Measurements from ENCODE around the gene C12orf75.

C12orf75 gene

GRCh38 chr12:105315130-105315529, 15.4 kb upstream of the C12orf75 start:
- TF ChIP-seq, protein P1, sequence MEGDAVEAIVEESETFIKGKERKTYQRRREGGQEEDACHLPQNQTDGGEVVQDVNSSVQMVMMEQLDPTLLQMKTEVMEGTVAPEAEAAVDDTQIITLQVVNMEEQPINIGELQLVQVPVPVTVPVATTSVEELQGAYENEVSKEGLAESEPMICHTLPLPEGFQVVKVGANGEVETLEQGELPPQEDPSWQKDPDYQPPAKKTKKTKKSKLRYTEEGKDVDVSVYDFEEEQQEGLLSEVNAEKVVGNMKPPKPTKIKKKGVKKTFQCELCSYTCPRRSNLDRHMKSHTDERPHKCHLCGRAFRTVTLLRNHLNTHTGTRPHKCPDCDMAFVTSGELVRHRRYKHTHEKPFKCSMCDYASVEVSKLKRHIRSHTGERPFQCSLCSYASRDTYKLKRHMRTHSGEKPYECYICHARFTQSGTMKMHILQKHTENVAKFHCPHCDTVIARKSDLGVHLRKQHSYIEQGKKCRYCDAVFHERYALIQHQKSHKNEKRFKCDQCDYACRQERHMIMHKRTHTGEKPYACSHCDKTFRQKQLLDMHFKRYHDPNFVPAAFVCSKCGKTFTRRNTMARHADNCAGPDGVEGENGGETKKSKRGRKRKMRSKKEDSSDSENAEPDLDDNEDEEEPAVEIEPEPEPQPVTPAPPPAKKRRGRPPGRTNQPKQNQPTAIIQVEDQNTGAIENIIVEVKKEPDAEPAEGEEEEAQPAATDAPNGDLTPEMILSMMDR (IDR thresholded peaks at IDR 0.05; ENCODE audit: control insufficient read depth, extremely low read depth, insufficient read depth), result no peak
- H3K4me3 ChIP-seq (ENCODE audit: low read depth, low read length), result no peak overlapping the region
- no peak for DNase-seq (ENCODE audit: low read depth)

DNA sequence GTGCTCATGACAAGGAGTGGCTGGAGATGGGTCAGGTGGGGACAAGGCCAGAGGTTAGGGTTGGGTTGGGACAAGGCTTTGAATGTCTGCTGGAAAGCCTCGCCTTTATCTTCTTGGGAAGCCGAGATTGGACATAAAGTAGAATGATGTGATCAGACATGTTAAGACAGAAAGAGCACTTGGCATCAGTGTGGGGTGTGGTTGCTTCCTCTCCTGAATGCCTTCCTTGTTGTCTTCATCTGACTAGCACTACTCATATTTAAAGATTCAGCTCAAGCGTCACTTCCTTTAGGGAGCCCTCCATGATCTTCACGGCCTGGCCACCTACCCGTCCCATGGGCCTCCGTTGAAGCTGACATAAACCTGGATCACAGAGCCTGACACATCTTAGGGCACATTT, 14.8 kb upstream of the C12orf75 start:
- DNase-seq (ENCODE audit: low read depth), result no peak
- no peak overlapping the region for H3K4me3 ChIP-seq (ENCODE audit: low read depth, low read length)
- TF ChIP-seq, protein P1 (IDR thresholded peaks at IDR 0.05; ENCODE audit: control insufficient read depth, extremely low read depth, insufficient read depth), result no peak

- no peak for DNase-seq (ENCODE audit: low read depth)
- no peak overlapping the region for H3K4me3 ChIP-seq (ENCODE audit: low read depth, low read length)
- TF ChIP-seq, protein P1 (IDR thresholded peaks at IDR 0.05; ENCODE audit: control insufficient read depth, extremely low read depth, insufficient read depth), result no peak
These were observed 13.3 kb upstream of the C12orf75 start for GRCh38 chr12:105316931-105317852.

DNA sequence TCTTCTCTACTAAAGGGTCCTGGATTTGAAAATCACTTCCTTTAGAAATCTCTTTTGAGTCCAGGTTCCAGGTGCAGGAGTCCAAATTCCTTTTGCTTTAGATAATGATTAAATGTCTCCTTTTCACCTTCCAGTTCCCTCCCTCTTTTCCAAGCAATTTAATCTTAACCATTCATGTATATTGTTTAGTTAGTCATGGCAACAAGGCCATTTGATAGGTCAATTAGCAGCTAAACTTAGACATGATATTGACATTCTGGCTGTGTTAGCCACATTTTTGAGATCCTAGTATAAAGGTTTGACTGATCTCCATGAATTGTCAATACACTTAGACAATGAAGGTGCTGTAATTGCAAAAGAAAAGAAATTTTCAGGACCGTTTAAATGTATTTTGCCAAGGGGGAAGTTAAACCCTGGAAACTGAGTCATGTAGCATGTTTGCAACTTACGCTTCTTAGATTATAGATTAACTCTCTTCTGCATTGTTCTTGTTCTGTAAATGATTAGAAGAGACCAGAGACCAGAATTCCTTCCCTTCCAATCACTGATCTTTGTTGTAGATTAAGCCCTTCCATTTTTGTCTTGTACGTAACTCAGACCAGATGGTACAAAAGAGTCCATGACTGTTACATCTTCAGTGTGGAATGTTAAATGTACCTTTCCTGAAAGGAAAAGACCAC, 12.4 kb upstream of the C12orf75 start:
- DNase-seq (ENCODE audit: low read depth), result no peak
- TF ChIP-seq, protein P1 (IDR thresholded peaks at IDR 0.05; ENCODE audit: control insufficient read depth, extremely low read depth, insufficient read depth), result no peak
- H3K4me3 ChIP-seq (ENCODE audit: low read depth, low read length), result no peak overlapping the region

GRCh38 chr12:105318651-105319483, 11.6 kb upstream of the C12orf75 start:
- H3K4me3 ChIP-seq (ENCODE audit: low read depth, low read length), result no peak overlapping the region
- TF ChIP-seq, protein P1 (IDR thresholded peaks at IDR 0.05; ENCODE audit: control insufficient read depth, extremely low read depth, insufficient read depth), result no peak
- DNase-seq (ENCODE audit: low read depth), result no peak

- TF ChIP-seq, protein P1 (IDR thresholded peaks at IDR 0.05; ENCODE audit: control insufficient read depth, extremely low read depth, insufficient read depth), result no peak
These were observed 10.7 kb upstream of the C12orf75 start for GRCh38 chr12:105319691-105320209.

More at GRCh38 chr12:105319691-105320209, 10.7 kb upstream of the C12orf75 start:
- H3K4me3 ChIP-seq (ENCODE audit: low read depth, low read length), result no peak overlapping the region
- DNase-seq (ENCODE audit: low read depth), result no peak
